Activated CD4-positive, CD25-positive, alpha-beta regulatory T cell treated with anti-CD3 and anti-CD28 coated beads, Interleukin-2, amount 50 U/mL, for 16 hours (primary cell): ENCODE data around the gene CTF1.
"Not testable (repeated sequence)": the region's sequence is repeated elsewhere in the genome, so short reads cannot be mapped to it uniquely, and the experiment has no call there.

Experiments used
- DNase-seq: peaks from one replicate; pipeline ENCODE4 v3.0.0-alpha.2; 2020; ENCODE audit warnings: low read depth, low spot score

Gene CTF1

GRCh38 chr16:30887927-30888326 is 8.5 kb upstream of the CTF1 start:
- no peak for DNase-seq

DNA sequence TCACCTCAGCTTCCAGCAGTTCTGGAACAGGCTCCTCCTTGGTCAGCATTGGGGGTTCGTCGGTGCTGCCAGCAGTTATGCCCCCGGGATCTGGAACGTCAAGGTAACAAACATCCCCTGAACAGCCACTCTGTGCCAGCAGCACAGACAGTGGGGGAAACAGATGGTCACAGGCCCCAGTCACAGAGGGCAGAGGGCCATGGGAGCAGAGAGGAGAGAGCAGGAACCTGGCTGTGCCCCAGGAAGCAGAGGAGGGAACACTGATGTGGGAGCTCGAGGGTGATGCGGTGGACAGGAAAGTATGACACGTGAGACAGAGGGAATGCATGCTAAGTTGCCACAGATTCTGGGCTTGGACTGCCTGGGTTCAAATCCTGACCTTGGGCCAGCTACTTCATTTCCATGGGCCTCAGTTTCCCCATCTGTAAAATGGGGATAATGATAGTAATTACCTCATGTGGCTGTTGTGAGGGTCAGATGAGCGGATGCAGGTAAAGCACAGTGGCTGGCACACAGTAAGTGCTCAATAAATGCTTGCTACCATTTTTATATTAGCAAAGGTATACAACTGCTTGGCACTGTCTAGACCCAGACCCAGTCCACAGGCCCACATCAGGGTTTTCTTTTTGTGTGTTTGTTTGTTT is 7.4 kb upstream of the CTF1 start:
- DNase-seq: no peak

GRCh38 chr16:30889721-30890120 is 6.7 kb upstream of the CTF1 start:
- no peak for DNase-seq

DNA sequence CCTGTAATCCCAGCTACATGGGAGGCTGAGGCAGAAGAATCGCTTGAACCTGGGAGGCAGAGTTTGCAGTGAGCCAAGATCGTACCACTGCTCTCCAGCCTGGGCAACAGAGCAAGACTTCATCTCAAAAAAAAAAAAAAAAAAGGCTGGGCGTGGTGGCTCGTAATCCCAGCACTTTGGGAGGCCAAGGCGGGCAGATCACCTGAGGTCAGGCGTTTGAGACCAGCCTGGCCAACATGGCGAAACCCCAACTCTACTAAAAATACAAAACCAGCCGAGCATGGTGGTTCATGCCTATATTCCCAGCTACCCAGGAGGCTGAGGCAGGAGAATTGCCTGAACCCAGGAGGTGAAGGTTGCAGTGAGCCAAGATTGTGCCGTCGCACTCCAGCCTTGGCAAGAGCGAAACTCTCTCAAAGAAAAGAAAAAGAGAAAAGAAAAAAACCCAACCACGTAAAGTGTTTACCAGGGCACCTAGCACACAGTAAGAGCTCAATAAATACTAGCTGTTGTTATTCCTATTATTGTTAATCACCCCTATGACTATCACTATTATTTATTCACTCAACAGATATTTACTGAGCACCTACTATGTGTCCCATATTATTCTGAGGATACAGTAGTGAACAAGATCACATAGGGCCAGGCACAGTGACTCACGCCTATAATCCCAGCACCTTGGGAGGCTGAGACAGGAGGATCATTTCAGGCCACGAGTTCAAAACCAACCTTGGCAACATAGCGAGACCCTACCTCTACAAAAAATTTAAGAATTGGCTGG is 5.2 kb upstream of the CTF1 start:
- not testable (repeated sequence) for DNase-seq

- DNase-seq: no peak
Observed at GRCh38 chr16:30892670-30893416, 3.6 kb upstream of the CTF1 start.

DNA sequence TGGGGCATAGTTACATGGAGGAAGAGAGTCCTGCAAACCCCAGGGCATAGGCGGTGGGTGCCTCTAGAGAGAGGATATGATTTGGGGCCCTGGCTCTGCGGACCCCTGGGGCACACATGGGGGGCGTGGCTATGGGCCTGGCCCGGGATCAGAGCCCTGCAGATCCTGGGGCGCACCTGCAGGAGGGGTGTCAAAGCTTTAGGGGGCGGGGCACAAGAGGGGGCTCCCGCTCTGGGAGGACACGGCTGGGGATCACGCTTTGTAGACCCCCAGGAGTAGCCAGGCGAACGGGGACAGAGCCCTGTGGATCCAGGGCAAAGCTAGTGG is 3.0 kb upstream of the CTF1 start:
- no peak for DNase-seq

- DNase-seq: peak; percentile 62
Observed at GRCh38 chr16:30893744-30894539, 2.5 kb upstream of the CTF1 start, which contains the start of gene BCL7C. Gene BCL7C (minus strand): TSS chr16:30894077. CDS start chr16:30893944, 133 bp downstream.

GRCh38 chr16:30894540-30895368 is 1.7 kb upstream of the CTF1 start:
- no peak for DNase-seq

DNA sequence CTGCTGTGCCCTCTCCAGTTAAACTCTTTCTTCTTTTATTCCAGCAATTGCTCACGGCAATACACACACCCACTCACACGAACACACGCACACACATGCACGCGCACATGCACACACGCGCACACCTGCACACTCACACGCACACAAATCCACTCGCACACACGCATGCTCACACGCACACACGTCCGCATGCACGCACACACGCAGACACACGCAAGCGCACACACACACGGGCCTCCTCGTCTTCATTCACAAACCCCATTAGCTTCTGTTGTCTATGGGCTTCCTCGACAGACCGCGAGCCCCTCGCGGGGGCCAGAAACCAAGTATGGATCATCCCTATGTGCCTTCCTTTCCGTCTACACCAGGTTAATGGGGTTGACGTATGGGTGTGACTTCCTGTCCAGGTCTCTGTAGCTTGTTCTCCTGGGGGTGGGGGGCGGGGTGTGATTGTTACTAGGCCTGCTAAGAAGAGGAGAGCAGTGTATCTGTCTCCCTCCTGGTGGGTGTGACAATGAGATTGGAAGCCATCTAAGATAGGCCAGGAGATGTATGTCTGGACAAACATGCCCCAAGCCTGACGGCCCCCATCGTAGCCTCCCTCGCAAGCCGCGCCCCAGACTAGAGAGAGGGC is 670 bp upstream of the CTF1 start:
- no peak for DNase-seq

DNA sequence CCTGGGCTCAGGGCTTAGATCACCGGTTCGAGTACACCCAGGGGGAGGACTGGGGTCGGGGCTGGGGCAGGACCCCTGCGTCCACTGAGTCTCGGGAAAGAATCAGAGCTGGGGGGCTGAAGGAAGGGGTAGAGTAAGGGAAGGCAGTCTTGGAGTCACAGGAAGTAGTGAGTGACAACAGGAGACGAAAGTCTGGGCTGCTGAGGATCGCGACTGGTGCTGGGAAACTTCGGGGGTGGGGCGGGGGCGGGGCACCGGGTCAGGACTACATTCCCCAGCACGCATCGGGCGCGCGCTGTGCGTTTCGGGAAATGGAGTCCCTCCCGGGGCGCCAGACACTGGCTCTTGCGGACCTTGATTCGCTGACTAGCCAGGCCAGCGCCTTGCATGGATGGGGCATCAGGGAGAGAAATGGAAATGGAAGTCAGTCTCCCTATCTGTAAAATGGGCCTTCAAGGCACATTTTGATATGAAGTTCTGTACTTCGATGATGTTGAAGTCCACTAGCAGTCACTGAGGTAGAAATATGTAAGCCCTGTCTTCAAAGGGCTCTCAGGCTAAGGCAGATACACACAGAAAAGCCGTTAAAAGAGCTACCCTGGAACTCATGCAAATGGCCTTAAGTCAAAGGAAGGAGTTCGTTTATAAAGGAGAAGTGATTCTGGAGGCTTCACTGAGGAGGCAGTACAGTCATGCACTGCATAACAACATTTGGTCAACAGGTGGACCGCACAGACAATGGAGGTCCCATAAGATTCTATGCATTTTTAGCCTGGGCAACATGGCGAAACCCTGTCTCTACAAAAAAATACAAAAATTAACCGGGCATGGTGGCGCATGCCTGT is 697 bp downstream of the CTF1 start:
- peak; percentile 66 for DNase-seq

DNA sequence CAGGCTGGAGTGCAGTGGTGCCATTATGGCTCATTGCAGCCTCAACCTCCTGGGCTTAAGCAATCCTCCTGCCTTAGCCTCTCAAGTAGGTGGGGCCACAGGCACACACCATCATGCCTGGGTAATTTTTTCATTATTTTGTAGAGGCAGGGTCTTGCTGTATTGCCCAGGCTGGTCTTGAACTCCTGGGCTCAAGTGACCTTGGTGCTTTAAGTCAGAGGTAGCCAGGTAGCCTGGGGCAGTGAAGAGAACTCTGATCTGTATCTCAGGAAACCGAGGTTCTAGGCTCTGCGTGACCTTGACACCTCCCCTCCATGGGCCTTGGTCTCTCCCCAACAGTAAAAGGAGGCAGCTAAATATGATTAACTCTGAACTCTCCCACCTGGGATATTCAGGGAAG is 3.4 kb downstream of the CTF1 start:
- DNase-seq: no peak

DNA sequence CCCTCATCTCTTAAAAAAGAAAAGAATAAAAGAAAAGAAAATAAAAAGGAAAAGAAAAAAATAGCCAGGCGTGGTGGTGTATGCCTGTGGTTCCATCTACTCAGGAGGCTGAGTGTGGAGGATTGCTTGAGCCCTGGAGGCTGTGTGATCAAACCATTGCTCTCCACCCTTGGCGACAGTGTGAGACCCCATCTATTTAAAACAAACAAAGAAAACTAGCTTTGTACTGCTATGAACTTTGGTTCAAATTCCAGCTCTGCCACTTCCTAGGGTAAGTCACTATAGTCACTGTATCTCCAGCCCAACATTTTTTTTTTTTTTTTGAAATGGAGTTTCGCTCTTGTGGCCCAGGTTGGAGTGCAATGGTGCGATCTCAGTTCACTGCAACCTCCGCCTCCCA is 4.2 kb downstream of the CTF1 start:
- no peak for DNase-seq

- no peak for DNase-seq
Observed at GRCh38 chr16:30901201-30902028, 5.0 kb downstream of the CTF1 start.

DNA sequence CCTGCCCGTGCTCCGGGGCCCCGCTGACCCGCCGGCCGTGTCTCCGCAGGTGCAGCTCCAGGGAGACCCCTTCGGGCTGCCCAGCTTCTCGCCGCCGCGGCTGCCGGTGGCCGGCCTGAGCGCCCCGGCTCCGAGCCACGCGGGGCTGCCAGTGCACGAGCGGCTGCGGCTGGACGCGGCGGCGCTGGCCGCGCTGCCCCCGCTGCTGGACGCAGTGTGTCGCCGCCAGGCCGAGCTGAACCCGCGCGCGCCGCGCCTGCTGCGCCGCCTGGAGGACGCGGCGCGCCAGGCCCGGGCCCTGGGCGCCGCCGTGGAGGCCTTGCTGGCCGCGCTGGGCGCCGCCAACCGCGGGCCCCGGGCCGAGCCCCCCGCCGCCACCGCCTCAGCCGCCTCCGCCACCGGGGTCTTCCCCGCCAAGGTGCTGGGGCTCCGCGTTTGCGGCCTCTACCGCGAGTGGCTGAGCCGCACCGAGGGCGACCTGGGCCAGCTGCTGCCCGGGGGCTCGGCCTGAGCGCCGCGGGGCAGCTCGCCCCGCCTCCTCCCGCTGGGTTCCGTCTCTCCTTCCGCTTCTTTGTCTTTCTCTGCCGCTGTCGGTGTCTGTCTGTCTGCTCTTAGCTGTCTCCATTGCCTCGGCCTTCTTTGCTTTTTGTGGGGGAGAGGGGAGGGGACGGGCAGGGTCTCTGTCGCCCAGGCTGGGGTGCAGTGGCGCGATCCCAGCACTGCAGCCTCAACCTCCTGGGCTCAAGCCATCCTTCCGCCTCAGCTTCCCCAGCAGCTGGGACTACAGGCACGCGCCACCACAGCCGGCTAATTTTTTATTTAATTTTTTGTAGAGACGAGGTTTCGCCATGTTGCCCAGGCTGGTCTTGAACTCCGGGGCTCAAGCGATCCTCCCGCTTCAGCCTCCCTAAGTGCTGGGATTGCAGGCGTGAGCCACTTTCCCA is 5.9 kb downstream of the CTF1 start:
- no peak for DNase-seq

DNA sequence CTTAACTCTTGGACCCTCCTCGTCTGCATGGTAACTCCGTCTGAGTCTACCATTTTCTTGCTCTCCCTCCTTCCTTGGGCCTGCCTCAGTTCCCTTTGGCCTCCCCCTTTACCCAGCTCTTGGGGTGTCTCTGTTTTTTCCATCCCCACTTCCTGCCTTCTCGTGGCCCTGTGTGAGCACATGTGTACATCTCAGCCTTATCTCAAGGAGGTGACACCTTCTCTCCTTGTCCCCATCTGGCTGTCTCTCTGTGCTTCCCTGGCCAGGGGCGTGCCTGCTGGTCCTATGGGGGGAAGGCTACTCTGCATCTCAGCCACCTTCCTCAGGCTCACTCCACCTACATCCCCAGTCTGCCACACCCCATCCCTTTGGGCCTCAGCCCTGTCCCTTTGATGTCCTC is 6.6 kb downstream of the CTF1 start:
- DNase-seq: no peak

DNA sequence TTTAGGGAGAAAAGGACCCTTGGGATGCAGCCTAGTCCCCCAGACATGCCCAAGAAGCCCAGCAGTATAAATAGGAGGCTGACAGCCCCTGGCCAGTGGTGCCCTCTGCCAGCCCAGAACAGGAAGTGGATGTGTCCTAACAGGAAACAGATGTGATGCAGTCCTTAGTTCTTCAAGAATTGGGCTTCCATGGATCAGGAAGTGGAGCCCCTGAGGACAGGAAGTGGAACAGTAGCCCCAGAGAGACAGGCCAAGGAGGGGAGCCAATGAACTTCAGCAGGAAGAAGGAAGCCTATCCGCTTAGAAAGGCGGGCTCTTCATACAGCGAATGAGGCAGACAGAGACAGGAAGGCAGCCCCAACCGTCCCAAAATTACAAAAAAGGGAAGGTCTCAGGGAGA is 7.2 kb downstream of the CTF1 start:
- no peak for DNase-seq

DNA sequence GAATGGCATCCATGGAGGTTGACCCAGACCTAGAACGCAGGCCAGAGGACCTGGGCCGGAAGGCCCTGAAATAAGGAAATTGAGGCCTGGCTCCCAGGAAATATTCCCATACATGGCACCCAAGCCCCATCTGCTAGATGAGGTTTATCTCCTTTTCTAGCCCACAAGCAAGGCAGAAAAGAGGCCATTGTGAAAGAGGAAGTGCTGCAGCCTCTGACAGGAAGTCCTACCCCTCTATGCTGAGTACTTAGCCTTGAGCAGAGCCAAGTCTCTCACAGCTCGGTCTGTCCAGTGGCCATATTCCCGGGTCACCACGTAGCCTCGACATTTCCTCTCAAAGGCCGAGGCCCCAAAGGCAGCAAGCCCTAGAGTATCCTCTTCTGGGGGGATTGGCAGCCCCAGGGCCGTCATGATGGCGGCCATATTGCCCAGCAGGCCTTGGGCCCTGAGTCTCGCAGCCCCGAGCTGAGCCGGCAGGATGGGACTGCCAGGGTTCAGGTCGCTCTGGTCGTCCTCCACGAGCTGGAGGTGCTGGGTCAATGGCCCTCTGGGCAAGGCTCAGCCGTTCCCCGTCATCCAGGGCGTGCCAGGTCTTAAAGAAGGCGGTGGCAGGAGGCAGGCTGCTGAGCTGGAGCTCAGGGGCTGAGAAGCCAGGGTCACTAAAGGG is 7.8 kb downstream of the CTF1 start:
- DNase-seq: no peak
